ENCODE measurements around the gene C1orf94.

Gene C1orf94

GRCh38 chr1:34237151-34237815, 60.6 kb downstream of the C1orf94 start:
- in situ Hi-C loops (cut with MboI; ENCODE audit: low sequenced_read_pairs, unreplicated experiment): no loop called here
- TF ChIP-seq CTCF (IDR thresholded peaks at IDR 0.05; ENCODE audit: borderline replicate concordance, control extremely low read depth, extremely low read depth, insufficient read depth, missing control alignments): no peak

GRCh38 chr1:34245967-34246366, 69.3 kb downstream of the C1orf94 start:
- TF ChIP-seq CTCF (IDR thresholded peaks at IDR 0.05; ENCODE audit: borderline replicate concordance, control extremely low read depth, extremely low read depth, insufficient read depth, missing control alignments): no peak
- DNase-seq (ENCODE audit: low spot score): no peak
- in situ Hi-C loops (cut with MboI; ENCODE audit: low sequenced_read_pairs, unreplicated experiment): no loop called here

More at GRCh38 chr1:34237151-34237815, 60.6 kb downstream of the C1orf94 start:
- DNase-seq (ENCODE audit: low spot score): no peak

GRCh38 chr1:34250342-34250741, 73.6 kb downstream of the C1orf94 start:
- in situ Hi-C loops (cut with MboI; ENCODE audit: low sequenced_read_pairs, unreplicated experiment): no loop called here
- no peak for DNase-seq (ENCODE audit: low spot score)
- no peak for TF ChIP-seq CTCF (IDR thresholded peaks at IDR 0.05; ENCODE audit: borderline replicate concordance, control extremely low read depth, extremely low read depth, insufficient read depth, missing control alignments)

- in situ Hi-C loops (cut with MboI; ENCODE audit: low sequenced_read_pairs, unreplicated experiment): no loop called here
- DNase-seq (ENCODE audit: low spot score): no peak
- no peak for TF ChIP-seq CTCF (IDR thresholded peaks at IDR 0.05; ENCODE audit: borderline replicate concordance, control extremely low read depth, extremely low read depth, insufficient read depth, missing control alignments)
Measured at GRCh38 chr1:34262023-34262853, 85.5 kb downstream of the C1orf94 start.

- TF ChIP-seq CTCF (IDR thresholded peaks at IDR 0.05; ENCODE audit: borderline replicate concordance, control extremely low read depth, extremely low read depth, insufficient read depth, missing control alignments): no peak
Measured at GRCh38 chr1:34262921-34263320, 86.2 kb downstream of the C1orf94 start.

GRCh38 chr1:34263406-34263805, 86.7 kb downstream of the C1orf94 start:
- DNase-seq (ENCODE audit: low spot score): no peak
- in situ Hi-C loops (cut with MboI; ENCODE audit: low sequenced_read_pairs, unreplicated experiment): no loop called here
- TF ChIP-seq CTCF (IDR thresholded peaks at IDR 0.05; ENCODE audit: borderline replicate concordance, control extremely low read depth, extremely low read depth, insufficient read depth, missing control alignments): no peak

More at GRCh38 chr1:34262921-34263320, 86.2 kb downstream of the C1orf94 start:
- in situ Hi-C loops (cut with MboI; ENCODE audit: low sequenced_read_pairs, unreplicated experiment): no loop called here
- DNase-seq (ENCODE audit: low spot score): no peak

Measured in GM13976 (cell line).